H7 (cell line): ENCODE results near the gene ACP6. TPM values are rescaled to one million over a fixed set of nuclear protein-coding genes. Genes with fewer than 3 reads are reported as not detected.
"Not testable (repeated sequence)": the region's sequence is repeated elsewhere in the genome, so short reads cannot be mapped to it uniquely, and the experiment has no call there.

Experiments used
- DNase-seq: peaks from one replicate; pipeline ENCODE4 v3.0.0; 2012
- H3K27me3 ChIP-seq: 2 replicates; pipeline ENCODE4 v1.6.0; 2011; ENCODE audit warnings: mild to moderate bottlenecking, low read length; ENCODE audit not compliant: control insufficient read depth, insufficient read depth
- H3K36me3 ChIP-seq: replicated peaks from 2 replicates; pipeline ENCODE4 v1.5.1; 2011; ENCODE audit warnings: low read length; ENCODE audit not compliant: control insufficient read depth, insufficient read depth
- H3K4me3 ChIP-seq: 2 replicates; pipeline ENCODE4 v1.5.1; 2011; ENCODE audit warnings: low read depth, mild to moderate bottlenecking, control low read depth, low read length, moderate library complexity; ENCODE audit not compliant: insufficient read depth
- total RNA-seq: library from RNA; depleted of rRNA; stranded (reverse); fragments of >200 nt; shearing (Covaris generic); gene quantifications from 2 replicates; pipeline ENCODE4 v1.2.3, GENCODE V29; 2014

ACP6 gene
- total RNA-seq, 1 experiment from 2014 or later, result 21.0 TPM

GRCh38 chr1:147620543-147620942 is 49.8 kb downstream of the ACP6 start:
- Histone ChIP-seq H3K27me3 (no peaks in the 10 kb centered on the region), H3K36me3 (peaks cover 22% of the 10 kb centered on the region), H3K4me3 (no peak overlapping the region)
- no peak for DNase-seq

- DNase-seq, result no peak
- H3K36me3 ChIP-seq, result peaks cover 23% of the 10 kb centered on the region
- H3K27me3 ChIP-seq, result no peaks in the 10 kb centered on the region
Measured at GRCh38 chr1:147619741-147620140, 50.6 kb downstream of the ACP6 start.

GRCh38 chr1:147618771-147619170 is 51.6 kb downstream of the ACP6 start:
- H3K4me3 ChIP-seq, result no peak overlapping the region
- DNase-seq, result no peak
- no peaks in the 10 kb centered on the region for H3K27me3 ChIP-seq
- H3K36me3 ChIP-seq, result peaks cover 25% of the 10 kb centered on the region

More at GRCh38 chr1:147619741-147620140, 50.6 kb downstream of the ACP6 start:
- H3K4me3 ChIP-seq, result no peak overlapping the region

- Histone ChIP-seq H3K4me3 (no peak overlapping the region), H3K27me3 (no peaks in the 10 kb centered on the region), H3K36me3 (peaks cover 30% of the 10 kb centered on the region)
- DNase-seq, result no peak
Measured at GRCh38 chr1:147618077-147618569, 52.2 kb downstream of the ACP6 start.

GRCh38 chr1:147614966-147615365 is 55.4 kb downstream of the ACP6 start:
- DNase-seq, H3K27me3 ChIP-seq, H3K4me3 ChIP-seq: not testable (repeated sequence)
- H3K36me3 ChIP-seq, result peaks cover 27% of the 10 kb centered on the region

- H3K36me3 ChIP-seq, result peaks cover 22% of the 10 kb centered on the region
- H3K27me3 ChIP-seq, result no peaks in the 10 kb centered on the region
- DNase-seq, result no peak
- H3K4me3 ChIP-seq, result no peak overlapping the region
Measured at GRCh38 chr1:147613506-147613905, 56.8 kb downstream of the ACP6 start.

- Histone ChIP-seq H3K27me3 (no peaks in the 10 kb centered on the region), H3K36me3 (peaks cover 19% of the 10 kb centered on the region), H3K4me3 (no peak overlapping the region)
- no peak for DNase-seq
Measured at GRCh38 chr1:147612366-147612765, 58.0 kb downstream of the ACP6 start.

GRCh38 chr1:147611586-147611985 is 58.7 kb downstream of the ACP6 start:
- peaks cover 20% of the 10 kb centered on the region for H3K36me3 ChIP-seq
- no peak for DNase-seq
- H3K27me3 ChIP-seq, result no peaks in the 10 kb centered on the region
- H3K4me3 ChIP-seq, result no peak overlapping the region

- no peaks in the 10 kb centered on the region for H3K27me3 ChIP-seq
- no peak for DNase-seq
- H3K4me3 ChIP-seq, result no peak overlapping the region
- peaks cover 20% of the 10 kb centered on the region for H3K36me3 ChIP-seq
Measured at GRCh38 chr1:147611021-147611426, 59.3 kb downstream of the ACP6 start.

- Histone ChIP-seq H3K36me3 (peaks cover 18% of the 10 kb centered on the region), H3K4me3 (no peak overlapping the region), H3K27me3 (no peaks in the 10 kb centered on the region)
- no peak for DNase-seq
Measured at GRCh38 chr1:147609358-147609757, 61.0 kb downstream of the ACP6 start.

- Histone ChIP-seq H3K4me3 (no peak overlapping the region), H3K27me3 (no peaks in the 10 kb centered on the region), H3K36me3 (peaks cover 15% of the 10 kb centered on the region)
- DNase-seq, result no peak
Measured at GRCh38 chr1:147608596-147608995, 61.7 kb downstream of the ACP6 start.

GRCh38 chr1:147605591-147605990 is 64.7 kb downstream of the ACP6 start:
- DNase-seq, result no peak
- H3K4me3 ChIP-seq, result no peak overlapping the region
- H3K36me3 ChIP-seq, result peaks cover 4% of the 10 kb centered on the region; the same call in 1 of the 2 replicates
- H3K27me3 ChIP-seq, result no peaks in the 10 kb centered on the region

GRCh38 chr1:147603986-147604385 is 66.3 kb downstream of the ACP6 start:
- no peak overlapping the region for H3K4me3 ChIP-seq
- DNase-seq, result no peak
- no peaks in the 10 kb centered on the region for H3K27me3 ChIP-seq
- peaks cover 4% of the 10 kb centered on the region; the same call in 1 of the 2 replicates for H3K36me3 ChIP-seq

- DNase-seq, result no peak
- no peaks in the 10 kb centered on the region for H3K36me3 ChIP-seq
- H3K27me3 ChIP-seq, result peaks cover 3% of the 10 kb centered on the region
- H3K4me3 ChIP-seq, result peak overlapping the region; percentile 56
Measured at GRCh38 chr1:147600119-147601111, 69.9 kb downstream of the ACP6 start.
